Measurements from ENCODE around the gene CDC20B.

Gene CDC20B

GRCh38 chr5:55177078-55177477, 4.1 kb upstream of the CDC20B start:
- Histone ChIP-seq H3K4me2 (peak overlapping the region; percentile 61; the same call in 1 of the 2 replicates), H2AFZ (ENCODE audit: low read depth) (peak overlapping the region; percentile 72; the same call in 1 of the 2 replicates), H3K9ac (no peak overlapping the region), H4K20me1 (ENCODE audit: insufficient read depth) (no peaks in the 10 kb centered on the region), H3K4me1 (ENCODE audit: low read depth, poor library complexity, severe bottlenecking) (peaks cover 34% of the 10 kb centered on the region), H3K36me3 (ENCODE audit: insufficient read depth) (no peaks in the 10 kb centered on the region), H3K27me3 (ENCODE audit: insufficient read depth, low read depth) (0 out of 2 replicates have a peak, but pooled peaks cover 4% of the 10 kb centered on the region), H3K79me2 (ENCODE audit: insufficient read depth, low read depth) (no peaks in the 10 kb centered on the region), H3K4me3 (IDR thresholded peaks at IDR 0.05; ENCODE audit: insufficient read depth, low read depth, low read length) (no peak overlapping the region), H3K27ac (no peak overlapping the region)
- no peak for TF ChIP-seq CTCF (conservative IDR thresholded peaks at IDR 0.05; ENCODE audit: low read depth, low read length)

- no peaks in the 10 kb centered on the region for H3K79me2 ChIP-seq (ENCODE audit: insufficient read depth, low read depth)
- H3K27me3 ChIP-seq (ENCODE audit: insufficient read depth, low read depth): 0 out of 2 replicates have a peak, but pooled peaks cover 4% of the 10 kb centered on the region
- TF ChIP-seq CTCF (conservative IDR thresholded peaks at IDR 0.05; ENCODE audit: low read depth, low read length): no peak; the same call in 1 of the 2 replicates
- peaks cover 34% of the 10 kb centered on the region for H3K4me1 ChIP-seq (ENCODE audit: low read depth, poor library complexity, severe bottlenecking)
- no peak overlapping the region for H3K4me3 ChIP-seq (IDR thresholded peaks at IDR 0.05; ENCODE audit: insufficient read depth, low read depth, low read length)
- no peaks in the 10 kb centered on the region for H4K20me1 ChIP-seq (ENCODE audit: insufficient read depth)
- H2AFZ ChIP-seq (ENCODE audit: low read depth): peak overlapping the region; percentile 72
- no peaks in the 10 kb centered on the region for H3K36me3 ChIP-seq (ENCODE audit: insufficient read depth)
- H3K27ac ChIP-seq: no peak overlapping the region
- no peak overlapping the region; the same call in 1 of the 2 replicates for H3K9ac ChIP-seq
- peak overlapping the region; percentile 61 for H3K4me2 ChIP-seq
Observed at GRCh38 chr5:55176176-55176818, 3.3 kb upstream of the CDC20B start.

- H3K4me3 ChIP-seq (IDR thresholded peaks at IDR 0.05; ENCODE audit: insufficient read depth, low read depth, low read length): no peak overlapping the region
- H3K27ac ChIP-seq: no peak overlapping the region
- H3K9ac ChIP-seq: no peak overlapping the region
- peaks cover 34% of the 10 kb centered on the region for H3K4me1 ChIP-seq (ENCODE audit: low read depth, poor library complexity, severe bottlenecking)
- H3K4me2 ChIP-seq: peak overlapping the region; percentile 61
- H3K79me2 ChIP-seq (ENCODE audit: insufficient read depth, low read depth): no peaks in the 10 kb centered on the region
- no peaks in the 10 kb centered on the region for H3K36me3 ChIP-seq (ENCODE audit: insufficient read depth)
- 0 out of 2 replicates have a peak, but pooled peaks cover 4% of the 10 kb centered on the region for H3K27me3 ChIP-seq (ENCODE audit: insufficient read depth, low read depth)
- no peaks in the 10 kb centered on the region for H4K20me1 ChIP-seq (ENCODE audit: insufficient read depth)
- no peak for TF ChIP-seq CTCF (conservative IDR thresholded peaks at IDR 0.05; ENCODE audit: low read depth, low read length)
- peak overlapping the region; percentile 72 for H2AFZ ChIP-seq (ENCODE audit: low read depth)
Observed at GRCh38 chr5:55175781-55176175, 2.8 kb upstream of the CDC20B start.

- peak overlapping the region; percentile 74 for H3K9ac ChIP-seq
- H3K27me3 ChIP-seq (ENCODE audit: insufficient read depth, low read depth): 0 out of 2 replicates have a peak, but pooled peaks cover 4% of the 10 kb centered on the region
- peak overlapping the region; percentile 50 for H3K27ac ChIP-seq
- no peak overlapping the region for H3K4me3 ChIP-seq (IDR thresholded peaks at IDR 0.05; ENCODE audit: insufficient read depth, low read depth, low read length)
- H4K20me1 ChIP-seq (ENCODE audit: insufficient read depth): no peaks in the 10 kb centered on the region
- no peaks in the 10 kb centered on the region for H3K36me3 ChIP-seq (ENCODE audit: insufficient read depth)
- peak overlapping the region; percentile 79 for H3K4me2 ChIP-seq
- H2AFZ ChIP-seq (ENCODE audit: low read depth): peak overlapping the region; percentile 72
- H3K4me1 ChIP-seq (ENCODE audit: low read depth, poor library complexity, severe bottlenecking): peaks cover 34% of the 10 kb centered on the region
- H3K79me2 ChIP-seq (ENCODE audit: insufficient read depth, low read depth): no peaks in the 10 kb centered on the region
- TF ChIP-seq CTCF (conservative IDR thresholded peaks at IDR 0.05; ENCODE audit: low read depth, low read length): 0 out of 2 replicates have a peak, but pooled peaks have one; percentile 9
Observed at GRCh38 chr5:55173687-55174230, 782 bp upstream of the CDC20B start.
